Panc1 (cell line): ENCODE measurements around the gene FBLN1. TPM values are rescaled to one million over a fixed set of nuclear protein-coding genes. Genes with fewer than 3 reads are reported as not detected.

Experiments used
- ATAC-seq: fragments of 200-7000 bp; cut with Tn5 transposase; 2 replicates; pipeline ENCODE4 v1.9.1; 2020; ENCODE audit warnings: mild to moderate bottlenecking, moderate library complexity
- BruUV-seq: library from RNA; stranded (reverse); fragments of 400-500 nt; replicated peaks from 2 replicates; lab custom pipeline; 2021; lab: Mats Ljungman, UMichigan
- CTCF ChIA-PET: fragments of 300-600 bp; sonication (Branson Sonifier 250); formaldehyde crosslinking; loops from one replicate; lab custom pipeline; 2022; ENCODE audit warnings: antibody characterized with exemption; lab: Charles Lee
- POLR2A ChIA-PET: fragments of 300-600 bp; sonication (Branson Sonifier 250); formaldehyde crosslinking; loops from one replicate; lab custom pipeline; 2022; ENCODE audit warnings: antibody characterized with exemption; lab: Charles Lee
- DNase-seq: peaks from one replicate; pipeline ENCODE4 v3.0.0-alpha.2; 2010; ENCODE audit warnings: low read depth, low spot score
- H3K27ac ChIP-seq: 2 replicates; pipeline ENCODE4 v1.5.1; 2011; ENCODE audit warnings: mild to moderate bottlenecking, low read length, inconsistent platforms
- H3K27me3 ChIP-seq: fragments of 200-500 bp; sonication (Bioruptor generic); 2 replicates; pipeline ENCODE4 v1.6.0; 2014; ENCODE audit warnings: low read length, inconsistent platforms; ENCODE audit not compliant: control insufficient read depth, insufficient read depth
- H3K36me3 ChIP-seq: fragments of 200-500 bp; sonication (Bioruptor generic); 2 replicates; pipeline ENCODE4 v1.5.1; 2014; ENCODE audit warnings: inconsistent platforms, mild to moderate bottlenecking, low read length, moderate library complexity; ENCODE audit not compliant: control insufficient read depth, insufficient read depth
- H3K4me1 ChIP-seq: 2 replicates; pipeline ENCODE4 v1.5.1; 2011; ENCODE audit warnings: inconsistent platforms, mild to moderate bottlenecking, low read length, moderate library complexity; ENCODE audit not compliant: control insufficient read depth, insufficient read depth
- H3K4me3 ChIP-seq, 2 experiments: 2 replicates each; pipeline ENCODE4 v1.5.1; 2011 to 2012; ENCODE audit warnings: low read depth in 2 of 2, low read length in 2 of 2, mild to moderate bottlenecking in 2 of 2, inconsistent platforms in 1 of 2, moderate library complexity in 1 of 2
- H3K9me3 ChIP-seq: fragments of 200-500 bp; sonication (Bioruptor generic); 2 replicates; pipeline ENCODE4 v1.5.1; 2014; ENCODE audit warnings: low read depth, mild to moderate bottlenecking, inconsistent platforms, low read length, moderate library complexity; ENCODE audit not compliant: control insufficient read depth, insufficient read depth
- CTCF ChIP-seq: fragments of 450-650 bp; IDR thresholded peaks from 2 replicates; pipeline ENCODE4 v1.5.1; 2017; ENCODE audit warnings: mild to moderate bottlenecking
- POLR2AphosphoS5 ChIP-seq: IDR thresholded peaks from 2 replicates; pipeline ENCODE4 v1.6.1; 2012; ENCODE audit warnings: mild to moderate bottlenecking, low read depth, low read length, moderate library complexity
- REST ChIP-seq, 2 experiments: IDR thresholded peaks; 2 replicates each; pipeline ENCODE4 v1.6.1; 2011 to 2012; ENCODE audit warnings: low read depth in 2 of 2, control low read depth in 1 of 2, low read length in 1 of 2, mild to moderate bottlenecking in 1 of 2, moderate library complexity in 1 of 2; ENCODE audit not compliant: insufficient read depth in 1 of 2
- SIN3A ChIP-seq: IDR thresholded peaks from 2 replicates; pipeline ENCODE4 v1.6.1; 2012; ENCODE audit warnings: low read depth, mild to moderate bottlenecking, low read length, moderate library complexity, borderline replicate concordance; ENCODE audit not compliant: insufficient read depth
- TCF7L2 ChIP-seq: IDR thresholded peaks from 2 replicates; pipeline ENCODE4 v1.6.1; 2011; ENCODE audit warnings: mild to moderate bottlenecking, low read depth, low read length, inconsistent platforms
- in situ Hi-C: cut with HindIII; loops from 2 replicates; pipeline ENCODE4 v1.10.0; 2016; ENCODE audit warnings: low sequenced_read_pairs, low pct_unique_long_range_greater_than_20kb
- intact Hi-C: fragments of 100-400 bp; cut with micrococcal nuclease; formaldehyde crosslinking; loops from one replicate; pipeline ENCODE4 v1.10.0; 2022; ENCODE audit not compliant: unreplicated experiment
- total RNA-seq: library from RNA; stranded (reverse); gene quantifications from one replicate; pipeline ENCODE4 v1.2.1, GENCODE V29; 2021; ENCODE audit not compliant: unreplicated experiment

The FBLN1 gene
- total RNA-seq, 1 experiment from 2014 or later = 143 TPM

GRCh38 chr22:45510376-45511232 lies 7.9 kb downstream of the FBLN1 start:
- no peak for DNase-seq
- CTCF ChIA-PET = no interaction called here
- Histone ChIP-seq H3K27ac (peak overlapping the region; percentile 34; the same call in 1 of the 2 replicates), H3K4me1 (peaks cover 26% of the 10 kb centered on the region), H3K27me3 (no peaks in the 10 kb centered on the region), H3K9me3 (no peaks in the 10 kb centered on the region), H3K4me3 (no peak overlapping the region), H3K36me3 (no peaks in the 10 kb centered on the region)
- TF ChIP-seq CTCF = no peak
- TF ChIP-seq TCF7L2 = no peak
- TF ChIP-seq REST (IDR thresholded peaks at IDR 0.05; ENCODE audit: insufficient read depth in 1 of 2, low read depth in 2 of 2, low read length in 1 of 2) = no peak
- TF ChIP-seq POLR2AphosphoS5 = no peak
- TF ChIP-seq SIN3A = no peak
- intact Hi-C loops = no loop called here
- POLR2A ChIA-PET = no interaction called here
- no peak for ATAC-seq
- in situ Hi-C loops = no loop called here
- BruUV-seq = no TSS peak

- ATAC-seq (no peak), DNase-seq (no peak)
- CTCF ChIA-PET = no interaction called here
- TF ChIP-seq POLR2AphosphoS5 (no peak), SIN3A (no peak), REST (IDR thresholded peaks at IDR 0.05; ENCODE audit: insufficient read depth in 1 of 2, low read depth in 2 of 2, low read length in 1 of 2) (no peak), CTCF (no peak), TCF7L2 (no peak)
- 0 out of 2 replicates have a peak overlapping the region, but pooled peaks have one; percentile 17 for H3K27ac ChIP-seq
- H3K27me3 ChIP-seq = no peaks in the 10 kb centered on the region
- BruUV-seq = no TSS peak
- no peaks in the 10 kb centered on the region for H3K36me3 ChIP-seq
- POLR2A ChIA-PET = no interaction called here
- intact Hi-C loops = no loop called here
- no peak overlapping the region for H3K4me3 ChIP-seq
- in situ Hi-C loops = no loop called here
- peaks cover 28% of the 10 kb centered on the region for H3K4me1 ChIP-seq
- no peaks in the 10 kb centered on the region for H3K9me3 ChIP-seq
Observed at GRCh38 chr22:45511847-45512261, 9.2 kb downstream of the FBLN1 start.
